PC-3 (cell line): ENCODE results near the gene TMPRSS2.

Experiments used
- EZH2 ChIP-seq: fragments of 300-600 bp; sonication (generic); IDR thresholded peaks from one replicate; pipeline ENCODE4 v1.6.1; 2017; ENCODE audit warnings: antibody characterized with exemption, mild to moderate bottlenecking, low read length; ENCODE audit not compliant: unreplicated experiment
- EZH2phosphoT487 ChIP-seq: fragments of 300-600 bp; sonication (generic); IDR thresholded peaks from 2 replicates; pipeline ENCODE4 v1.6.1; 2018; ENCODE audit warnings: mild to moderate bottlenecking, antibody characterized with exemption, low read length, borderline replicate concordance
- TF ChIP-seq, protein P1 (sequence below): fragments of 300-600 bp; sonication (generic); conservative IDR thresholded peaks from 2 replicates; pipeline ENCODE4 v1.5.1; 2017; ENCODE audit warnings: antibody characterized with exemption, low read depth, mild to moderate bottlenecking, low read length

DNA sequence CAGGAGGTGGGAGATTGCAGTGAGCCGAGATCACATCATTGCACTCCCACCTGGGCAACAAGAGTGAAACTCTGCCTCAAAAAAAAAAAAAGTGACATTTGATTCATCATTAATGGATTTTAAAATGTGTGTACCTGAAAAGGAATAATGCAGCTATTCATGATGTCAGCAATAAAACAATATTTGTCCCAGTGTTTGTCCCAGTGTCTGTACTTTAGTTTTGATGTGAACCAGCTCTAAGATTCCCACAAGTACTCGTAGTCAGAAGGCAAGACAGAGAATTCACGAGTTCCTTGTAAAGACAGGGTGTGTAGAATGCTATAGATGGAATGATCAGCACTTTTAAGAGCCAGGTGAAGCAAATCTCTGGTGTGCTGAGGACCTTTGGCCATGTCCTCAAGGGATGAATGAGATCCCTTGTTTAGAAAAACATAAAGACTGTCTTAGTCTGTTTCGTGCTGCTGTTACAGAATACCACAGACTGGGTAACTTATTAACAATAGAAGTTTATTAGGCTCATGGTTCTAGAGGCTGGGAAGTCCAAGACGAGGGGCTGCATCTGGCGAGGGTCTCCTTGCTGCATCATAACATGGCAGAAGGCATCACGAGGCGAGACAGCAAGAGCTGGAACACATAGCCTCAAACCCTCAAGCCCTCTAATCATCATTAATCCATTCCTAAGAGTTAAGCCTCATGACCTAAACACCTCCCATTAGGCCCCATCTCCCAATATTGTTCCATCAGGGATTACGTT, 12.0 kb upstream of the TMPRSS2 start:
- TF ChIP-seq EZH2 (no peak), EZH2phosphoT487 (no peak)
- TF ChIP-seq, protein P1, sequence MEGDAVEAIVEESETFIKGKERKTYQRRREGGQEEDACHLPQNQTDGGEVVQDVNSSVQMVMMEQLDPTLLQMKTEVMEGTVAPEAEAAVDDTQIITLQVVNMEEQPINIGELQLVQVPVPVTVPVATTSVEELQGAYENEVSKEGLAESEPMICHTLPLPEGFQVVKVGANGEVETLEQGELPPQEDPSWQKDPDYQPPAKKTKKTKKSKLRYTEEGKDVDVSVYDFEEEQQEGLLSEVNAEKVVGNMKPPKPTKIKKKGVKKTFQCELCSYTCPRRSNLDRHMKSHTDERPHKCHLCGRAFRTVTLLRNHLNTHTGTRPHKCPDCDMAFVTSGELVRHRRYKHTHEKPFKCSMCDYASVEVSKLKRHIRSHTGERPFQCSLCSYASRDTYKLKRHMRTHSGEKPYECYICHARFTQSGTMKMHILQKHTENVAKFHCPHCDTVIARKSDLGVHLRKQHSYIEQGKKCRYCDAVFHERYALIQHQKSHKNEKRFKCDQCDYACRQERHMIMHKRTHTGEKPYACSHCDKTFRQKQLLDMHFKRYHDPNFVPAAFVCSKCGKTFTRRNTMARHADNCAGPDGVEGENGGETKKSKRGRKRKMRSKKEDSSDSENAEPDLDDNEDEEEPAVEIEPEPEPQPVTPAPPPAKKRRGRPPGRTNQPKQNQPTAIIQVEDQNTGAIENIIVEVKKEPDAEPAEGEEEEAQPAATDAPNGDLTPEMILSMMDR: no peak
